Ishikawa (cell line): ENCODE measurements around the gene SMIM3.

Experiments used
- CEBPB ChIP-seq: IDR thresholded peaks from 2 replicates; pipeline ENCODE4 v1.6.1; 2012
- CREB1 ChIP-seq: IDR thresholded peaks from 2 replicates; pipeline ENCODE4 v1.6.1; 2012; ENCODE audit warnings: low read depth
- EGR1 ChIP-seq: IDR thresholded peaks from 2 replicates; pipeline ENCODE4 v1.6.1; 2012
- EP300 ChIP-seq: IDR thresholded peaks from 2 replicates; pipeline ENCODE4 v1.6.1; 2012; ENCODE audit warnings: borderline replicate concordance
- FOXM1 ChIP-seq: IDR thresholded peaks from 2 replicates; pipeline ENCODE4 v1.6.1; 2012; ENCODE audit warnings: low read depth, borderline replicate concordance
- MAX ChIP-seq: IDR thresholded peaks from 2 replicates; pipeline ENCODE4 v1.6.1; 2012
- NFIC ChIP-seq: IDR thresholded peaks from 2 replicates; pipeline ENCODE4 v1.6.1; 2012
- RAD21 ChIP-seq: IDR thresholded peaks from 2 replicates; pipeline ENCODE4 v1.6.1; 2012; ENCODE audit warnings: low read depth
- REST ChIP-seq: IDR thresholded peaks from 2 replicates; pipeline ENCODE4 v1.6.1; 2012; ENCODE audit warnings: low read depth, mild to moderate bottlenecking
- TAF1 ChIP-seq: IDR thresholded peaks from 2 replicates; pipeline ENCODE4 v1.6.1; 2012; ENCODE audit warnings: low read depth, mild to moderate bottlenecking
- TCF12 ChIP-seq: IDR thresholded peaks from 2 replicates; pipeline ENCODE4 v1.6.1; 2012; ENCODE audit warnings: low read depth
- TEAD4 ChIP-seq: IDR thresholded peaks from 2 replicates; pipeline ENCODE4 v1.6.1; 2012
- USF1 ChIP-seq: IDR thresholded peaks from 2 replicates; pipeline ENCODE4 v1.6.1; 2012
- YY1 ChIP-seq: IDR thresholded peaks from 2 replicates; pipeline ENCODE4 v1.6.1; 2012; ENCODE audit warnings: low read depth
- ZBTB7A ChIP-seq: IDR thresholded peaks from 2 replicates; pipeline ENCODE4 v1.6.1; 2012; ENCODE audit warnings: low read depth

The SMIM3 gene

GRCh38 chr5:150753463-150753862 lies 25.1 kb upstream of the SMIM3 start:
- no peak for TF ChIP-seq USF1
- TF ChIP-seq CREB1, result no peak
- TF ChIP-seq ZBTB7A, result no peak
- TF ChIP-seq REST, result no peak
- no peak for TF ChIP-seq MAX
- no peak for TF ChIP-seq TCF12
- TF ChIP-seq TEAD4, result no peak
- no peak for TF ChIP-seq YY1
- TF ChIP-seq EGR1, result no peak
- TF ChIP-seq TAF1, result no peak
- TF ChIP-seq RAD21, result no peak
- no peak for TF ChIP-seq EP300
- TF ChIP-seq CEBPB, result no peak
- TF ChIP-seq NFIC, result no peak
- TF ChIP-seq FOXM1, result no peak

DNA sequence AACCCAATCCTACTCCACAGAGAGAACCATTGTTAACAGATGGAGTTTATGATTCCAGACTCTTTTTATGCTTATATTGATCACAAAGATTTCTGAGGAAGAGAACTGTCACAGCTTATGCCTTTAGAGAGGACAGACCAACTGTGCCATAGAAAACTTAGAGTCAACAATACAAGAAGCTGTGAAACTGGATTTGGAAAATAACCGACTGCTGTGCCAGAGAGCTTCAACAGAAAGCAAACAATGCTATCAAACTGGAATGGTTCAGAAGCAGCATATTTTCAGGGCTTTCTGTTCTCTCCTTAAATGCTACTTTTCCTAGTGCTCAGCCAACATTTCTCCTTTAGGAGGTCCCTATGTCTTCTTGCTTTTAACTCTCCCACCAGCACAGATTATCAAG lies 24.7 kb upstream of the SMIM3 start:
- no peak for TF ChIP-seq ZBTB7A
- no peak for TF ChIP-seq EGR1
- no peak for TF ChIP-seq MAX
- TF ChIP-seq USF1, result no peak
- TF ChIP-seq FOXM1, result no peak
- TF ChIP-seq CEBPB, result no peak
- no peak for TF ChIP-seq CREB1
- TF ChIP-seq EP300, result no peak
- TF ChIP-seq TAF1, result no peak
- TF ChIP-seq TEAD4, result no peak
- TF ChIP-seq REST, result no peak
- TF ChIP-seq YY1, result no peak
- TF ChIP-seq NFIC, result no peak
- no peak for TF ChIP-seq TCF12
- TF ChIP-seq RAD21, result no peak

GRCh38 chr5:150757087-150757649 lies 21.4 kb upstream of the SMIM3 start:
- no peak for TF ChIP-seq TAF1
- no peak for TF ChIP-seq TCF12
- TF ChIP-seq MAX, result no peak
- TF ChIP-seq USF1, result no peak
- no peak for TF ChIP-seq REST
- no peak for TF ChIP-seq NFIC
- TF ChIP-seq YY1, result no peak
- no peak for TF ChIP-seq FOXM1
- TF ChIP-seq EGR1, result no peak
- TF ChIP-seq TEAD4, result no peak
- no peak for TF ChIP-seq RAD21
- no peak for TF ChIP-seq CREB1

GRCh38 chr5:150758203-150758530 lies 20.4 kb upstream of the SMIM3 start:
- TF ChIP-seq EP300 (no peak), CEBPB (no peak), MAX (no peak), ZBTB7A (no peak), YY1 (no peak), TCF12 (no peak), NFIC (no peak), TAF1 (no peak), USF1 (no peak), EGR1 (no peak), FOXM1 (no peak), CREB1 (no peak), TEAD4 (no peak), REST (no peak), RAD21 (no peak)
